Right lobe of liver (tissue), 6 donors: Measurements from ENCODE around the gene PPP1R10. TPM values are rescaled to one million over a fixed set of nuclear protein-coding genes. Genes with fewer than 3 reads are reported as not detected.

Experiments
- ATAC-seq, 4 donors: fragments of 200-7000 bp; cut with Tn5 transposase; one replicate each; pipeline ENCODE4 v1.9.1; 2020; ENCODE audit warnings: mild to moderate bottlenecking in 4 of 4, moderate library complexity in 4 of 4
- DNase-seq, 3 donors: peaks; one replicate each; pipeline ENCODE4 v3.0.0-alpha.2; 2020
- H3K27ac ChIP-seq, 3 donors: fragments of 200-600 bp; one replicate each; pipeline ENCODE4 v1.8.0; 2022
- H3K27me3 ChIP-seq, 2 donors: fragments of 200-600 bp; one replicate each; pipeline ENCODE4 v1.8.0; 2022
- H3K36me3 ChIP-seq, 4 donors: fragments of 200-600 bp; sonication (generic) in 1 of 4; one replicate each; pipeline versions ENCODE4 v1.5.1 to v1.8.0; 2017 to 2022; ENCODE audit warnings: control low read depth in 1 of 4
- H3K4me1 ChIP-seq, 4 donors: fragments of 200-600 bp; sonication (generic) in 1 of 4; one replicate each; pipeline versions ENCODE4 v1.5.1 to v1.8.0; 2017 to 2022; ENCODE audit warnings: control low read depth in 1 of 4
- H3K4me3 ChIP-seq, 3 donors: fragments of 200-600 bp; one replicate each; pipeline ENCODE4 v1.8.0; 2022
- H3K9me3 ChIP-seq, 4 donors: fragments of 200-600 bp; sonication (generic) in 1 of 4; one replicate each; pipeline versions ENCODE4 v1.5.1 to v1.8.0; 2017 to 2022; ENCODE audit warnings: control low read depth in 1 of 4
- POLR2A ChIP-seq: fragments of 450-650 bp; IDR thresholded peaks from one replicate; pipeline ENCODE4 v1.6.1; 2017; ENCODE audit warnings: antibody characterized with exemption, mild to moderate bottlenecking
- WGBS: methylation state at CpG from one replicate; pipeline ENCODE4 v1.1.6; 2018; ENCODE audit warnings: low coverage, low lambda C conversion rate; ENCODE audit not compliant: insufficient coverage; ENCODE audit errors: missing lambda C conversion rate; 5-methylcytosine and 5-hydroxymethylcytosine counted together
- intact Hi-C, 2 donors: fragments of 100-400 bp; cut with DNase I; formaldehyde crosslinking; loops; one replicate each; pipeline versions ENCODE4 v1.11.2 to v1.14.1; 2022
- total RNA-seq, 6 experiments: library from RNA; depleted of rRNA in 2 of 6; stranded (reverse); fragments of >200 nt in 2 of 6; fragmentation: NEBNext Ultra II Directional in 3 of 6; extraction: Animal tissue kit (Norgen Biotek cat#: 25700) in 3 of 6; gene quantifications; one replicate each; pipeline versions ENCODE4 v1.1.0 to v1.2.4, GENCODE V29; 2016 to 2023
- TF ChIP-seq, protein P1 (sequence below), 4 donors: fragments of 200-600 bp in 3 of 4; fragments of 450-650 bp in 1 of 4; IDR thresholded peaks; one replicate each; pipeline versions ENCODE4 v1.5.1 to v1.8.0; 2016 to 2022; ENCODE audit warnings: antibody characterized with exemption in 4 of 4, mild to moderate bottlenecking in 2 of 4
- donor health status: DM: no; HTN: yes; CAD: no.
- donor health status: DM: no; HTN: no; CAD: no.
- donor health status: DM: no; HTN: no; CAD: no.
- donor health status: DM: no; HTN: yes; CAD: no.
- donor health status: DM: no; HTN: yes; CAD: no.

PPP1R10 gene
- total RNA-seq, 6 experiments from 2014 or later = 19.0 to 45.1 (median 32.4) TPM

DNA sequence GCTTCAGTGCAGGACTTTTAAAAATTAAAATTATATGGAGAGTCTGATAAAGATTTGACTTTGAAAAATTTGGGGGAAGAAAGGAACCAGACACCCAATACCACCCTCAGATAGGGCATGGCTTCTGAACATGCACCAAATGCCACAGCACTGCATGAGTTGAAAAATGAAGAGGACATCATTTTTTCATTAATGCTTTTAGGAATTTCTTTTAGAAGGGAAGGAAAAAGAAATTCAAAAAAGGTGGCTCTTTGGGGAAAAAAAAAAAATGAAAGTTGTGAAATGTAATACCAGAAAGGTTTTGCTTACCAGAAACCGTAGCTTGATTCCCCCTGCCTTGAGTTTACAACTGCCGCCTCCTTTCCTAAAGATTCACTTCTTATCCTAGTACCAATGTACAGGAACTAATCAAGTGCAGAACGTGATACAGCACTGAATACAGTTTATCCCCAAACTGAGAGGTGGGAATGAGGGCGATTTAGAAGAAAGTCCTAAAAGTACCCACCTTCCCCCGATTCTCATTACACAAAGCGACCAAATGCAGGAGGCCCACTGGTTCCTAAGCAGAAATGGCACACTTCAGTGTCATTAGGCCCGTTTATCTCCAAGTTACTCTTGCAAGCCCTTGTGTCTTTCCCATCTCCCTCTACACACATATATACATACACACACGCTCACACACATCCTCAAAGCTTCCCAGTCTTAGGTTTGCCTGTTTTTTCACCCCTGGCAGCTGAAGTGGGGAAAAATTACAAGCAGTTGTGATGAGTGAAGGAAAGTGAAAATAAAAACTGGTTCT is 2.8 kb downstream of the PPP1R10 start:
- WGBS = 27% methylated on average over 8 of the region's 8 CpGs
- DNase-seq (no peak), ATAC-seq (no peak)
- no peak for TF ChIP-seq POLR2A
- TF ChIP-seq, protein P1, sequence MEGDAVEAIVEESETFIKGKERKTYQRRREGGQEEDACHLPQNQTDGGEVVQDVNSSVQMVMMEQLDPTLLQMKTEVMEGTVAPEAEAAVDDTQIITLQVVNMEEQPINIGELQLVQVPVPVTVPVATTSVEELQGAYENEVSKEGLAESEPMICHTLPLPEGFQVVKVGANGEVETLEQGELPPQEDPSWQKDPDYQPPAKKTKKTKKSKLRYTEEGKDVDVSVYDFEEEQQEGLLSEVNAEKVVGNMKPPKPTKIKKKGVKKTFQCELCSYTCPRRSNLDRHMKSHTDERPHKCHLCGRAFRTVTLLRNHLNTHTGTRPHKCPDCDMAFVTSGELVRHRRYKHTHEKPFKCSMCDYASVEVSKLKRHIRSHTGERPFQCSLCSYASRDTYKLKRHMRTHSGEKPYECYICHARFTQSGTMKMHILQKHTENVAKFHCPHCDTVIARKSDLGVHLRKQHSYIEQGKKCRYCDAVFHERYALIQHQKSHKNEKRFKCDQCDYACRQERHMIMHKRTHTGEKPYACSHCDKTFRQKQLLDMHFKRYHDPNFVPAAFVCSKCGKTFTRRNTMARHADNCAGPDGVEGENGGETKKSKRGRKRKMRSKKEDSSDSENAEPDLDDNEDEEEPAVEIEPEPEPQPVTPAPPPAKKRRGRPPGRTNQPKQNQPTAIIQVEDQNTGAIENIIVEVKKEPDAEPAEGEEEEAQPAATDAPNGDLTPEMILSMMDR (IDR thresholded peaks at IDR 0.05) = no peak
- H3K4me3 ChIP-seq = peak overlapping the region; percentile 20 to 89 (median 88)
- peaks cover 0 to 14% (median 6%) of the 10 kb centered on the region in 4 donors for H3K4me1 ChIP-seq
- H3K27ac ChIP-seq = peak overlapping the region; percentile 88 to 96 (median 92)
- intact Hi-C loops = no loop called here
- no peaks in the 10 kb centered on the region for H3K9me3 ChIP-seq
- no peaks in the 10 kb centered on the region for H3K27me3 ChIP-seq
- peaks cover 0 to 16% (median 9%) of the 10 kb centered on the region in 4 donors for H3K36me3 ChIP-seq

GRCh38 chr6:30613251-30614043 is 3.6 kb downstream of the PPP1R10 start:
- H3K9me3 ChIP-seq = no peaks in the 10 kb centered on the region
- peak overlapping the region in 2 of 3 donors; percentile 88 to 96 for H3K27ac ChIP-seq
- no peak overlapping the region for H3K4me3 ChIP-seq
- H3K36me3 ChIP-seq = peaks cover 0 to 24% (median 13%) of the 10 kb centered on the region in 4 donors
- intact Hi-C loops = no loop called here
- TF ChIP-seq, protein P1 (IDR thresholded peaks at IDR 0.05) = no peak
- TF ChIP-seq POLR2A = no peak
- H3K27me3 ChIP-seq = no peaks in the 10 kb centered on the region
- DNase-seq (no peak), ATAC-seq (no peak)
- peaks cover 0 to 10% (median 6%) of the 10 kb centered on the region in 4 donors for H3K4me1 ChIP-seq

DNA sequence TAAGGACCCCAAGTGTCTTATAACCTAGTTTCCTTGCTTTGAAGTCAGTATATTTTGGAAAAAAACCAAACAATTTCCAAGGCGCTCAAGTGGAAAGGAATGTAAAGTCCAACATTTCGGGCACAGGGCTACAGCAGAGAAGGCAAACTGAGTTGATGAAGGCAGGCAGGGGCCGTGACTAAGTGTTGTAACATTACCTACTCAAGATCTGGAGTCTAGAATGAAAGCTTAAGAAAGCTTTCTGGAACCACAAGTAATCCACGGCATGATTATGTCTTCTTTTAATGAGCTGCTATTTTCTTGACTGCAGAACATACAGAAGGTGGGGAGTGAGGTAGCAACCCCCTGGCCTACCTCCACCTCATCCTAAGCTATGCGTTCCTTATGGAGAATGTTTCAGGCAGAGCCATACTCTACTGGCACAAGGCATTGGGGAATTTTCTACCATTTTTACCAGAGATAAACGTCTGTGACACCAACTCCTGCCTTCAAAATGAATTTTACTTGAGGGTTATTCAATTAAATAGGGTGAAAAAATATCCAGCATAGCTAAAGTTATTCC is 4.3 kb downstream of the PPP1R10 start:
- 27% methylated on average over 6 of the region's 6 CpGs for WGBS
- Histone ChIP-seq H3K27me3 (no peaks in the 10 kb centered on the region), H3K36me3 (peaks cover 0 to 31% (median 16%) of the 10 kb centered on the region in 4 donors), H3K9me3 (no peaks in the 10 kb centered on the region), H3K4me3 (no peak overlapping the region), H3K4me1 (peaks cover 0 to 9% (median 5%) of the 10 kb centered on the region in 4 donors), H3K27ac (no peak overlapping the region)
- intact Hi-C loops = no loop called here
- no peak for ATAC-seq
- TF ChIP-seq POLR2A = no peak
- TF ChIP-seq, protein P1 (IDR thresholded peaks at IDR 0.05) = no peak
- DNase-seq = no peak

DNA sequence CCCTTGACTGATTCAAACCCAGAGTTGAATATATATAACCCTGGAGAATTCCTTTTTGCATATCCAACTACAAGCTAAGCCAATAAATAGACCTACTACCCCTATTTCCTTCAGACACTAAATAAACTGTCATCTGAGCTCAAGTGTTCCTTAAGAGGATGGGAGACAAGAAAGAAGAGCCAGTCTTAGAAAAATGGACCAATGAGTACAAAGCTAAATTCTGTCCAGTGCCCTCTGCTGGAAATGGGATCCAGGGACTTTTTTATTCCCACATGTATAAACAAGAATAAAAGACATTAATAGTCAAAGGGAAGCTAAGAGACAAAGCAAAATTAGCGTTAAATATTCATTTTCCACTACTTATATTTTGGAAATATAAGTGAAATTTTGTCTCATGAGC is 4.8 kb downstream of the PPP1R10 start:
- 53% methylated on average over 1 of the region's 1 CpG for WGBS
- peaks cover 0 to 9% (median 5%) of the 10 kb centered on the region in 4 donors for H3K4me1 ChIP-seq
- DNase-seq = no peak
- no peaks in the 10 kb centered on the region for H3K9me3 ChIP-seq
- no peak overlapping the region for H3K27ac ChIP-seq
- no peak for TF ChIP-seq POLR2A
- TF ChIP-seq, protein P1 (IDR thresholded peaks at IDR 0.05) = peak in 3 of 4 donors; percentile 26 to 43 (median 35)
- H3K4me3 ChIP-seq = no peak overlapping the region
- intact Hi-C loops = no loop called here
- no peaks in the 10 kb centered on the region for H3K27me3 ChIP-seq
- ATAC-seq = no peak
- H3K36me3 ChIP-seq = peaks cover 0 to 36% (median 19%) of the 10 kb centered on the region in 4 donors
